GM23338 (cell line): Measurements from ENCODE around the gene HERC4. TPM values are rescaled to one million over a fixed set of nuclear protein-coding genes. Genes with fewer than 3 reads are reported as not detected.
A peak's percentile ranks its signal among the peaks of the same experiment; 100 is the strongest.

Experiments used
- ATAC-seq: fragments of 200-7000 bp; cut with Tn5 transposase; 3 replicates; pipeline ENCODE4 v1.9.1; 2020
- DNase-seq: peaks from one replicate; pipeline ENCODE4 v3.0.0-alpha.2; 2015; ENCODE audit warnings: low spot score
- H2AFZ ChIP-seq: fragments of 200-600 bp; sonication (generic); 2 replicates; pipeline ENCODE4 v1.8.0; 2016; ENCODE audit warnings: antibody characterized with exemption, mild to moderate bottlenecking, moderate library complexity
- H3F3A ChIP-seq: fragments of 200-600 bp; sonication (generic); replicated peaks from 2 replicates; pipeline ENCODE4 v1.8.0; 2017; ENCODE audit warnings: antibody characterized with exemption, mixed run types, low read depth
- H3K27ac ChIP-seq: fragments of 200-600 bp; sonication (generic); 2 replicates; pipeline ENCODE4 v1.6.1; 2016; ENCODE audit warnings: low read depth
- H3K27me3 ChIP-seq: fragments of 200-600 bp; sonication (generic); 2 replicates; pipeline ENCODE4 v1.8.0; 2016; ENCODE audit warnings: mild to moderate bottlenecking, mixed run types, moderate library complexity; ENCODE audit not compliant: insufficient read depth
- H3K36me3 ChIP-seq: fragments of 200-600 bp; sonication (generic); 2 replicates; pipeline ENCODE4 v1.8.0; 2016; ENCODE audit warnings: mild to moderate bottlenecking; ENCODE audit not compliant: insufficient read depth
- H3K4me1 ChIP-seq: fragments of 200-600 bp; sonication (generic); 2 replicates; pipeline ENCODE4 v1.8.0; 2016; ENCODE audit warnings: mild to moderate bottlenecking, moderate library complexity; ENCODE audit not compliant: insufficient read depth
- H3K4me2 ChIP-seq: fragments of 200-600 bp; sonication (generic); 2 replicates; pipeline ENCODE4 v1.7.1; 2017; ENCODE audit warnings: mixed run types
- H3K4me3 ChIP-seq: fragments of 200-600 bp; sonication (generic); 2 replicates; pipeline ENCODE4 v1.6.1; 2016; ENCODE audit warnings: mixed run types
- H3K79me2 ChIP-seq: fragments of 200-600 bp; sonication (generic); replicated peaks from 2 replicates; pipeline ENCODE4 v1.8.0; 2017; ENCODE audit warnings: mild to moderate bottlenecking; ENCODE audit not compliant: insufficient read depth
- H3K9me2 ChIP-seq: fragments of 200-600 bp; sonication (generic); 2 replicates; pipeline ENCODE4 v1.8.0; 2017; ENCODE audit not compliant: insufficient read depth
- H4K20me1 ChIP-seq: fragments of 200-600 bp; sonication (generic); replicated peaks from 2 replicates; pipeline ENCODE4 v1.8.0; 2017; ENCODE audit warnings: mild to moderate bottlenecking; ENCODE audit not compliant: insufficient read depth
- H3K27ac Mint-ChIP-seq: 2 replicates; pipeline ENCODE4 v1.8.0; 2020; ENCODE audit warnings: inconsistent platforms, mild to moderate bottlenecking, moderate library complexity, mixed read lengths
- H3K27me3 Mint-ChIP-seq: 3 replicates; pipeline ENCODE4 v1.8.0; 2022; ENCODE audit warnings: low read depth, mild to moderate bottlenecking, moderate library complexity, mixed read lengths, inconsistent platforms; ENCODE audit not compliant: insufficient read depth, poor library complexity
- H3K36me3 Mint-ChIP-seq: 3 replicates; pipeline ENCODE4 v1.8.0; 2021; ENCODE audit warnings: low read depth, mild to moderate bottlenecking, inconsistent platforms, moderate library complexity, mixed read lengths
- H3K4me1 Mint-ChIP-seq: 3 replicates; pipeline ENCODE4 v1.8.0; 2020; ENCODE audit warnings: mild to moderate bottlenecking, inconsistent platforms, mixed read lengths
- H3K4me3 Mint-ChIP-seq: 3 replicates; pipeline ENCODE4 v1.8.0; 2021; ENCODE audit warnings: moderate library complexity, mild to moderate bottlenecking, inconsistent platforms, mixed read lengths
- H3K9me3 Mint-ChIP-seq: 3 replicates; pipeline ENCODE4 v1.8.0; 2020; ENCODE audit warnings: moderate library complexity, mild to moderate bottlenecking, inconsistent platforms, mixed read lengths
- STAT1 ChIP-seq: IDR thresholded peaks from one replicate; pipeline ENCODE4 v1.6.1; 2016; ENCODE audit warnings: antibody characterized with exemption; ENCODE audit not compliant: unreplicated experiment
- polyA plus RNA-seq: library from polyadenylated mRNA; unstranded; fragments of >200 nt; fragmentation: Nextera tagmentation; extraction: Ambion mirVana; gene quantifications from 2 replicates; pipeline ENCODE4 v1.2.1, GENCODE V29; 2016
- total RNA-seq: library from RNA; depleted of rRNA; stranded (reverse); fragments of >200 nt; shearing (Covaris generic); gene quantifications from 2 replicates; pipeline ENCODE4 v1.2.3, GENCODE V29; 2014
- TF ChIP-seq, protein P1 (sequence below), 2 experiments: fragments of 200-600 bp in 1 of 2; sonication (generic) in 1 of 2; conservative IDR thresholded peaks; 2 replicates each; pipeline versions ENCODE4 v1.5.1 to v1.6.1; 2016 to 2017; ENCODE audit warnings: antibody characterized with exemption in 2 of 2, low read depth in 2 of 2, mild to moderate bottlenecking in 2 of 2, moderate library complexity in 1 of 2
- TF ChIP-seq, protein P2 (sequence below): fragments of 250-450 bp; sonication (Bioruptor Pico); IDR thresholded peaks from 2 replicates; pipeline ENCODE4 v1.5.0; 2020; ENCODE audit warnings: mild to moderate bottlenecking, moderate library complexity
- TF ChIP-seq, protein P3 (sequence below): IDR thresholded peaks from 2 replicates; pipeline ENCODE4 v1.6.1; 2016; ENCODE audit warnings: antibody characterized with exemption

The HERC4 gene
- total and polyA plus RNA-seq, 2 experiments from 2014 or later: 20.1 to 67.2 TPM

DNA sequence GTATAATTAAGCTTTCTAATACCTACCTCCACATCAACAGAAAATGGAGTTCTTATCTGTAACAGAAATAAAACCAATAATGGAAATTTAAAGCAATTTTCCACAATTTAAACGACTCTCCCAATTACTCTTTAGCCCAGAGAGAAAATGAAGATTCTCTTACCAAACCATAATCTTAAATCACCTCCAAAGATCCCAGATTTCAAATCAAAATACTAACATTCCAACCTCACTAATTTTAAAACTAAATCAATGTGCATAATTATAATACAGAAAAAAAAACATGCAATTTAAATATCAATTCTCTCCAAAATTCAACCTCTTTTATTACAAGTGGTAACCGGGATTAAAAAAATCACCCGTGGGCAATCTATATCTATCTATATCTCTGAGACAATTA, 1.5 kb downstream of the HERC4 start:
- ATAC-seq: no peak
- Histone ChIP-seq H3K79me2 (peaks cover 59% of the 10 kb centered on the region), H4K20me1 (no peaks in the 10 kb centered on the region), H3K4me3 (peak overlapping the region; percentile 93), H3K4me1 (peaks cover 10% of the 10 kb centered on the region), H2AFZ (no peak overlapping the region), H3K36me3 (no peaks in the 10 kb centered on the region), H3F3A (peaks cover 4% of the 10 kb centered on the region; the same call in 1 of the 2 replicates), H3K9me2 (no peaks in the 10 kb centered on the region), H3K27ac (no peak overlapping the region), H3K27me3 (no peaks in the 10 kb centered on the region), H3K4me2 (peak overlapping the region; percentile 79)
- TF ChIP-seq, protein P1, sequence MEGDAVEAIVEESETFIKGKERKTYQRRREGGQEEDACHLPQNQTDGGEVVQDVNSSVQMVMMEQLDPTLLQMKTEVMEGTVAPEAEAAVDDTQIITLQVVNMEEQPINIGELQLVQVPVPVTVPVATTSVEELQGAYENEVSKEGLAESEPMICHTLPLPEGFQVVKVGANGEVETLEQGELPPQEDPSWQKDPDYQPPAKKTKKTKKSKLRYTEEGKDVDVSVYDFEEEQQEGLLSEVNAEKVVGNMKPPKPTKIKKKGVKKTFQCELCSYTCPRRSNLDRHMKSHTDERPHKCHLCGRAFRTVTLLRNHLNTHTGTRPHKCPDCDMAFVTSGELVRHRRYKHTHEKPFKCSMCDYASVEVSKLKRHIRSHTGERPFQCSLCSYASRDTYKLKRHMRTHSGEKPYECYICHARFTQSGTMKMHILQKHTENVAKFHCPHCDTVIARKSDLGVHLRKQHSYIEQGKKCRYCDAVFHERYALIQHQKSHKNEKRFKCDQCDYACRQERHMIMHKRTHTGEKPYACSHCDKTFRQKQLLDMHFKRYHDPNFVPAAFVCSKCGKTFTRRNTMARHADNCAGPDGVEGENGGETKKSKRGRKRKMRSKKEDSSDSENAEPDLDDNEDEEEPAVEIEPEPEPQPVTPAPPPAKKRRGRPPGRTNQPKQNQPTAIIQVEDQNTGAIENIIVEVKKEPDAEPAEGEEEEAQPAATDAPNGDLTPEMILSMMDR (conservative IDR thresholded peaks at IDR 0.05; ENCODE audit: low read depth in 2 of 2): no peak
- TF ChIP-seq STAT1: no peak
- TF ChIP-seq, protein P2, sequence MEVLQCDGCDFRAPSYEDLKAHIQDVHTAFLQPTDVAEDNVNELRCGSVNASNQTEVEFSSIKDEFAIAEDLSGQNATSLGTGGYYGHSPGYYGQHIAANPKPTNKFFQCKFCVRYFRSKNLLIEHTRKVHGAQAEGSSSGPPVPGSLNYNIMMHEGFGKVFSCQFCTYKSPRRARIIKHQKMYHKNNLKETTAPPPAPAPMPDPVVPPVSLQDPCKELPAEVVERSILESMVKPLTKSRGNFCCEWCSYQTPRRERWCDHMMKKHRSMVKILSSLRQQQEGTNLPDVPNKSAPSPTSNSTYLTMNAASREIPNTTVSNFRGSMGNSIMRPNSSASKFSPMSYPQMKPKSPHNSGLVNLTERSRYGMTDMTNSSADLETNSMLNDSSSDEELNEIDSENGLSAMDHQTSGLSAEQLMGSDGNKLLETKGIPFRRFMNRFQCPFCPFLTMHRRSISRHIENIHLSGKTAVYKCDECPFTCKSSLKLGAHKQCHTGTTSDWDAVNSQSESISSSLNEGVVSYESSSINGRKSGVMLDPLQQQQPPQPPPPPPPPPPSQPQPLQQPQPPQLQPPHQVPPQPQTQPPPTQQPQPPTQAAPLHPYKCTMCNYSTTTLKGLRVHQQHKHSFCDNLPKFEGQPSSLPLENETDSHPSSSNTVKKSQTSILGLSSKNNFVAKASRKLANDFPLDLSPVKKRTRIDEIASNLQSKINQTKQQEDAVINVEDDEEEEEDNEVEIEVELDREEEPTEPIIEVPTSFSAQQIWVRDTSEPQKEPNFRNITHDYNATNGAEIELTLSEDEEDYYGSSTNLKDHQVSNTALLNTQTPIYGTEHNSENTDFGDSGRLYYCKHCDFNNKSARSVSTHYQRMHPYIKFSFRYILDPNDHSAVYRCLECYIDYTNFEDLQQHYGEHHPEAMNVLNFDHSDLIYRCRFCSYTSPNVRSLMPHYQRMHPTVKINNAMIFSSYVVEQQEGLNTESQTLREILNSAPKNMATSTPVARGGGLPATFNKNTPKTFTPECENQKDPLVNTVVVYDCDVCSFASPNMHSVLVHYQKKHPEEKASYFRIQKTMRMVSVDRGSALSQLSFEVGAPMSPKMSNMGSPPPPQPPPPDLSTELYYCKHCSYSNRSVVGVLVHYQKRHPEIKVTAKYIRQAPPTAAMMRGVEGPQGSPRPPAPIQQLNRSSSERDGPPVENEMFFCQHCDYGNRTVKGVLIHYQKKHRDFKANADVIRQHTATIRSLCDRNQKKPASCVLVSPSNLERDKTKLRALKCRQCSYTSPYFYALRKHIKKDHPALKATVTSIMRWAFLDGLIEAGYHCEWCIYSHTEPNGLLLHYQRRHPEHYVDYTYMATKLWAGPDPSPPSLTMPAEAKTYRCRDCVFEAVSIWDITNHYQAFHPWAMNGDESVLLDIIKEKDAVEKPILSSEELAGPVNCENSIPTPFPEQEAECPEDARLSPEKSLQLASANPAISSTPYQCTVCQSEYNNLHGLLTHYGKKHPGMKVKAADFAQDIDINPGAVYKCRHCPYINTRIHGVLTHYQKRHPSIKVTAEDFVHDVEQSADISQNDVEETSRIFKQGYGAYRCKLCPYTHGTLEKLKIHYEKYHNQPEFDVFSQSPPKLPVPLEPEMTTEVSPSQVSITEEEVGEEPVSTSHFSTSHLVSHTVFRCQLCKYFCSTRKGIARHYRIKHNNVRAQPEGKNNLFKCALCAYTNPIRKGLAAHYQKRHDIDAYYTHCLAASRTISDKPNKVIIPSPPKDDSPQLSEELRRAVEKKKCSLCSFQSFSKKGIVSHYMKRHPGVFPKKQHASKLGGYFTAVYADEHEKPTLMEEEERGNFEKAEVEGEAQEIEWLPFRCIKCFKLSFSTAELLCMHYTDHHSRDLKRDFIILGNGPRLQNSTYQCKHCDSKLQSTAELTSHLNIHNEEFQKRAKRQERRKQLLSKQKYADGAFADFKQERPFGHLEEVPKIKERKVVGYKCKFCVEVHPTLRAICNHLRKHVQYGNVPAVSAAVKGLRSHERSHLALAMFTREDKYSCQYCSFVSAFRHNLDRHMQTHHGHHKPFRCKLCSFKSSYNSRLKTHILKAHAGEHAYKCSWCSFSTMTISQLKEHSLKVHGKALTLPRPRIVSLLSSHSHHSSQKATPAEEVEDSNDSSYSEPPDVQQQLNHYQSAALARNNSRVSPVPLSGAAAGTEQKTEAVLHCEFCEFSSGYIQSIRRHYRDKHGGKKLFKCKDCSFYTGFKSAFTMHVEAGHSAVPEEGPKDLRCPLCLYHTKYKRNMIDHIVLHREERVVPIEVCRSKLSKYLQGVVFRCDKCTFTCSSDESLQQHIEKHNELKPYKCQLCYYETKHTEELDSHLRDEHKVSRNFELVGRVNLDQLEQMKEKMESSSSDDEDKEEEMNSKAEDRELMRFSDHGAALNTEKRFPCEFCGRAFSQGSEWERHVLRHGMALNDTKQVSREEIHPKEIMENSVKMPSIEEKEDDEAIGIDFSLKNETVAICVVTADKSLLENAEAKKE (CRISPR knock-in tag): no peak
- TF ChIP-seq, protein P3, sequence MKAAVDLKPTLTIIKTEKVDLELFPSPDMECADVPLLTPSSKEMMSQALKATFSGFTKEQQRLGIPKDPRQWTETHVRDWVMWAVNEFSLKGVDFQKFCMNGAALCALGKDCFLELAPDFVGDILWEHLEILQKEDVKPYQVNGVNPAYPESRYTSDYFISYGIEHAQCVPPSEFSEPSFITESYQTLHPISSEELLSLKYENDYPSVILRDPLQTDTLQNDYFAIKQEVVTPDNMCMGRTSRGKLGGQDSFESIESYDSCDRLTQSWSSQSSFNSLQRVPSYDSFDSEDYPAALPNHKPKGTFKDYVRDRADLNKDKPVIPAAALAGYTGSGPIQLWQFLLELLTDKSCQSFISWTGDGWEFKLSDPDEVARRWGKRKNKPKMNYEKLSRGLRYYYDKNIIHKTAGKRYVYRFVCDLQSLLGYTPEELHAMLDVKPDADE: no peak
- no peaks in the 10 kb centered on the region; the same call in 2 of the 3 replicates for H3K9me3 Mint-ChIP-seq
- peaks cover 2% of the 10 kb centered on the region for H3K27me3 Mint-ChIP-seq
- peak overlapping the region; percentile 75; the same call in 1 of the 2 replicates for H3K27ac Mint-ChIP-seq
- H3K4me1 Mint-ChIP-seq: peaks cover 19% of the 10 kb centered on the region
- peak overlapping the region; percentile 97 for H3K4me3 Mint-ChIP-seq
- H3K36me3 Mint-ChIP-seq: peaks cover 13% of the 10 kb centered on the region
- no peak for DNase-seq
